Measurements from ENCODE around the gene CNIH2. TPM values are rescaled to one million over a fixed set of nuclear protein-coding genes. Genes with fewer than 3 reads are reported as not detected.

The CNIH2 gene
- total and polyA plus RNA-seq, 9 of the 15 experiments (the other 6 are each of a cell fraction or from before 2014, with no cell fraction given): 0.26 to 0.89 (median 0.40) TPM; not detected in 4

DNA sequence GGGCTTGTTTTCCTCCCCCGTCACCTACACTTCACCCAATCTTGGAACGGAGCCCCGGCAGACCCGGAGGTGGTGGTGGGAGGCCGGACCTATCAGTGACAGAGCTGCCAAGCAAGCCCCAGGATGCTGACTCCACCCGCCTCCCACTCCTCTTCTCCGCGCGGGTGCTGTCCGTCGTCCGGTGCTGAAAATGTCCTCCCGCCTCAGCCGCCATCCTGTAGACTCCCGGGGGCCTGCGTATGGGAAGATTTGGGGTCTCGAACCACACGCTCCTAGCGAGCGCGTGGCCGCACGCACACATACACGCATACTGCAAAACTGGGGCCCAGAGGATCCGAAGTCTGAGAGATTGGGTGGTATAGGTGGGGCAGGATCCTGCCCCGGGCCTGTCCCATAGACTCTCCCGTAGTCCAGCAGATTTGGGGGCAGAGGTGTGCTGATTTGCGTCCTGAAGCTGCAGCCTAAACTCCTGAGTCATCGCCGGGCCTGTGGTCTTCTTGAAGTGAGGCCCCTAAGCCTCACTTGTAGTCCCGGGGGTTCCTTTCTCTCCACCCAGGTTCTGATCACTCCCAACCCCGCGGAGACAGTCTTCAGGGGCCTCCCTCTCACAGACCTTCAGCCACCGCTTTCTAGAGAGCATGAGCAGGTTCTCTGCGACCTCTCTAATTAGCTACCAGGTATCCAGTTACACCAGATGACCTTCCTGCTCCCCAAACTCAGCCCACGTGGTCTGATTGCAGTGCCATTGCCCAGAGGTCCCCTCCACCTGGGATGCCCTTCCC, 11.8 kb downstream of the CNIH2 start (continued):
- TF ChIP-seq ZNF143 (CRISPR knock-in tag; IDR thresholded peaks at IDR 0.05) (no peak; the same call in 1 of the 2 replicates), HNRNPL (IDR thresholded peaks at IDR 0.05; ENCODE audit: low read depth, low read length) (no peak), STAT5B (CRISPR knock-in tag; IDR thresholded peaks at IDR 0.05) (no peak), ZKSCAN1 (IDR thresholded peaks at IDR 0.05; ENCODE audit: low read depth, low read length) (no peak), DPF2 (IDR thresholded peaks at IDR 0.05) (peak; percentile 10; the same call in 1 of the 2 replicates), CREBBP (IDR thresholded peaks at IDR 0.05; ENCODE audit: low read depth, low read length) (no peak), PPARD (CRISPR knock-in tag; IDR thresholded peaks at IDR 0.05) (no peak), NFE2 (IDR thresholded peaks at IDR 0.05; ENCODE audit: low read depth) (no peak), ETV5 (CRISPR knock-in tag; IDR thresholded peaks at IDR 0.05; ENCODE audit: low read depth) (no peak), LCOR (CRISPR knock-in tag; IDR thresholded peaks at IDR 0.05) (0 out of 2 replicates have a peak, but pooled peaks have one; percentile 68), HDAC8 (tag; IDR thresholded peaks at IDR 0.05) (0 out of 2 replicates have a peak, but pooled peaks have one; percentile 49), GABPA (tag; conservative IDR thresholded peaks at IDR 0.05; ENCODE audit: low read depth) (no peak), MAZ (CRISPR knock-in tag; conservative IDR thresholded peaks at IDR 0.05 in 1 of 2, IDR thresholded peaks at IDR 0.05 in 1 of 2) (peak in 1 of 2 experiments; percentile 76; a peak in 2 of 4 replicates)
- TF ChIP-seq, protein P1, sequence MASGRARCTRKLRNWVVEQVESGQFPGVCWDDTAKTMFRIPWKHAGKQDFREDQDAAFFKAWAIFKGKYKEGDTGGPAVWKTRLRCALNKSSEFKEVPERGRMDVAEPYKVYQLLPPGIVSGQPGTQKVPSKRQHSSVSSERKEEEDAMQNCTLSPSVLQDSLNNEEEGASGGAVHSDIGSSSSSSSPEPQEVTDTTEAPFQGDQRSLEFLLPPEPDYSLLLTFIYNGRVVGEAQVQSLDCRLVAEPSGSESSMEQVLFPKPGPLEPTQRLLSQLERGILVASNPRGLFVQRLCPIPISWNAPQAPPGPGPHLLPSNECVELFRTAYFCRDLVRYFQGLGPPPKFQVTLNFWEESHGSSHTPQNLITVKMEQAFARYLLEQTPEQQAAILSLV (tag; IDR thresholded peaks at IDR 0.05): 0 out of 2 replicates have a peak, but pooled peaks have one; percentile 46
- TF ChIP-seq, protein P2, sequence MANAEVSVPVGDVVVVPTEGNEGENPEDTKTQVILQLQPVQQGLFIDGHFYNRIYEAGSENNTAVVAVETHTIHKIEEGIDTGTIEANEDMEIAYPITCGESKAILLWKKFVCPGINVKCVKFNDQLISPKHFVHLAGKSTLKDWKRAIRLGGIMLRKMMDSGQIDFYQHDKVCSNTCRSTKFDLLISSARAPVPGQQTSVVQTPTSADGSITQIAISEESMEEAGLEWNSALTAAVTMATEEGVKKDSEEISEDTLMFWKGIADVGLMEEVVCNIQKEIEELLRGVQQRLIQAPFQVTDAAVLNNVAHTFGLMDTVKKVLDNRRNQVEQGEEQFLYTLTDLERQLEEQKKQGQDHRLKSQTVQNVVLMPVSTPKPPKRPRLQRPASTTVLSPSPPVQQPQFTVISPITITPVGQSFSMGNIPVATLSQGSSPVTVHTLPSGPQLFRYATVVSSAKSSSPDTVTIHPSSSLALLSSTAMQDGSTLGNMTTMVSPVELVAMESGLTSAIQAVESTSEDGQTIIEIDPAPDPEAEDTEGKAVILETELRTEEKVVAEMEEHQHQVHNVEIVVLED (CRISPR knock-in tag; IDR thresholded peaks at IDR 0.05): no peak
- TF ChIP-seq, protein P3, sequence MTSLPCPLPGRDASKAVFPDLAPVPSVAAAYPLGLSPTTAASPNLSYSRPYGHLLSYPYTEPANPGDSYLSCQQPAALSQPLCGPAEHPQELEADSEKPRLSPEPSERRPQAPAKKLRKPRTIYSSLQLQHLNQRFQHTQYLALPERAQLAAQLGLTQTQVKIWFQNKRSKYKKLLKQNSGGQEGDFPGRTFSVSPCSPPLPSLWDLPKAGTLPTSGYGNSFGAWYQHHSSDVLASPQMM (CRISPR knock-in tag; IDR thresholded peaks at IDR 0.05): no peak
- TF ChIP-seq, protein P4, sequence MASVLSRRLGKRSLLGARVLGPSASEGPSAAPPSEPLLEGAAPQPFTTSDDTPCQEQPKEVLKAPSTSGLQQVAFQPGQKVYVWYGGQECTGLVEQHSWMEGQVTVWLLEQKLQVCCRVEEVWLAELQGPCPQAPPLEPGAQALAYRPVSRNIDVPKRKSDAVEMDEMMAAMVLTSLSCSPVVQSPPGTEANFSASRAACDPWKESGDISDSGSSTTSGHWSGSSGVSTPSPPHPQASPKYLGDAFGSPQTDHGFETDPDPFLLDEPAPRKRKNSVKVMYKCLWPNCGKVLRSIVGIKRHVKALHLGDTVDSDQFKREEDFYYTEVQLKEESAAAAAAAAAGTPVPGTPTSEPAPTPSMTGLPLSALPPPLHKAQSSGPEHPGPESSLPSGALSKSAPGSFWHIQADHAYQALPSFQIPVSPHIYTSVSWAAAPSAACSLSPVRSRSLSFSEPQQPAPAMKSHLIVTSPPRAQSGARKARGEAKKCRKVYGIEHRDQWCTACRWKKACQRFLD (CRISPR knock-in tag; IDR thresholded peaks at IDR 0.05): no peak; the same call in 1 of the 2 replicates
- TF ChIP-seq, protein P5, sequence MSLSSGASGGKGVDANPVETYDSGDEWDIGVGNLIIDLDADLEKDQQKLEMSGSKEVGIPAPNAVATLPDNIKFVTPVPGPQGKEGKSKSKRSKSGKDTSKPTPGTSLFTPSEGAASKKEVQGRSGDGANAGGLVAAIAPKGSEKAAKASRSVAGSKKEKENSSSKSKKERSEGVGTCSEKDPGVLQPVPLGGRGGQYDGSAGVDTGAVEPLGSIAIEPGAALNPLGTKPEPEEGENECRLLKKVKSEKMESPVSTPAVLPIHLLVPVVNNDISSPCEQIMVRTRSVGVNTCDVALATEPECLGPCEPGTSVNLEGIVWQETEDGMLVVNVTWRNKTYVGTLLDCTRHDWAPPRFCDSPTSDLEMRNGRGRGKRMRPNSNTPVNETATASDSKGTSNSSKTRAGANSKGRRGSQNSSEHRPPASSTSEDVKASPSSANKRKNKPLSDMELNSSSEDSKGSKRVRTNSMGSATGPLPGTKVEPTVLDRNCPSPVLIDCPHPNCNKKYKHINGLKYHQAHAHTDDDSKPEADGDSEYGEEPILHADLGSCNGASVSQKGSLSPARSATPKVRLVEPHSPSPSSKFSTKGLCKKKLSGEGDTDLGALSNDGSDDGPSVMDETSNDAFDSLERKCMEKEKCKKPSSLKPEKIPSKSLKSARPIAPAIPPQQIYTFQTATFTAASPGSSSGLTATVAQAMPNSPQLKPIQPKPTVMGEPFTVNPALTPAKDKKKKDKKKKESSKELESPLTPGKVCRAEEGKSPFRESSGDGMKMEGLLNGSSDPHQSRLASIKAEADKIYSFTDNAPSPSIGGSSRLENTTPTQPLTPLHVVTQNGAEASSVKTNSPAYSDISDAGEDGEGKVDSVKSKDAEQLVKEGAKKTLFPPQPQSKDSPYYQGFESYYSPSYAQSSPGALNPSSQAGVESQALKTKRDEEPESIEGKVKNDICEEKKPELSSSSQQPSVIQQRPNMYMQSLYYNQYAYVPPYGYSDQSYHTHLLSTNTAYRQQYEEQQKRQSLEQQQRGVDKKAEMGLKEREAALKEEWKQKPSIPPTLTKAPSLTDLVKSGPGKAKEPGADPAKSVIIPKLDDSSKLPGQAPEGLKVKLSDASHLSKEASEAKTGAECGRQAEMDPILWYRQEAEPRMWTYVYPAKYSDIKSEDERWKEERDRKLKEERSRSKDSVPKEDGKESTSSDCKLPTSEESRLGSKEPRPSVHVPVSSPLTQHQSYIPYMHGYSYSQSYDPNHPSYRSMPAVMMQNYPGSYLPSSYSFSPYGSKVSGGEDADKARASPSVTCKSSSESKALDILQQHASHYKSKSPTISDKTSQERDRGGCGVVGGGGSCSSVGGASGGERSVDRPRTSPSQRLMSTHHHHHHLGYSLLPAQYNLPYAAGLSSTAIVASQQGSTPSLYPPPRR (CRISPR knock-in tag; IDR thresholded peaks at IDR 0.05; ENCODE audit: borderline replicate concordance): peak; percentile 72; the same call in 1 of the 2 replicates

Measured in K562 (cell line).